ENCODE results near the gene RANBP1. TPM values are rescaled to one million over a fixed set of nuclear protein-coding genes. Genes with fewer than 3 reads are reported as not detected.

Gene RANBP1
- total RNA-seq, 4 donors from 2014 or later, result 135 to 238 (median 176) TPM

GRCh38 chr22:20130319-20130718 is 14.4 kb downstream of the RANBP1 start:
- Histone ChIP-seq H3K27ac (peak overlapping the region; percentile 94 to 100 (median 95)), H3K9me3 (no peaks in the 10 kb centered on the region), H3K36me3 (peaks cover 0 to 29% (median 6%) of the 10 kb centered on the region in 3 donors), H3K27me3 (no peaks in the 10 kb centered on the region), H3K4me3 (peak overlapping the region in 2 of 4 donors; percentile 93 to 97), H3K4me1 (peaks cover 0 to 47% (median 26%) of the 10 kb centered on the region in 4 donors)
- WGBS, 2 donors, result 60 to 69% methylated on average over 1 to 3 of the region's 3 CpGs
- TF ChIP-seq CTCF (IDR thresholded peaks at IDR 0.05) (no peak), EP300 (IDR thresholded peaks at IDR 0.05) (no peak), POLR2A (IDR thresholded peaks at IDR 0.05) (no peak)
- DNase-seq (ENCODE audit: low spot score in 2 of 2), result no peak

GRCh38 chr22:20130731-20131596 is 15.1 kb downstream of the RANBP1 start:
- peak; percentile 70 to 79 for DNase-seq (ENCODE audit: low spot score in 2 of 2)
- 3 to 5% methylated on average over 7 to 37 of the region's 70 CpGs for WGBS, 2 donors
- H3K36me3 ChIP-seq, result peaks cover 0 to 22% (median 1%) of the 10 kb centered on the region in 3 donors
- H3K27me3 ChIP-seq, result no peaks in the 10 kb centered on the region
- peak overlapping the region; percentile 80 to 99 (median 95) for H3K4me3 ChIP-seq
- no peaks in the 10 kb centered on the region for H3K9me3 ChIP-seq
- H3K27ac ChIP-seq, result peak overlapping the region; percentile 94 to 100 (median 95)
- TF ChIP-seq EP300 (IDR thresholded peaks at IDR 0.05) (peak in 1 of 2 donors; percentile 65), POLR2A (IDR thresholded peaks at IDR 0.05) (no peak), CTCF (IDR thresholded peaks at IDR 0.05) (peak in 1 of 5 experiments; percentile 21)
- peaks cover 0 to 53% (median 32%) of the 10 kb centered on the region in 4 donors for H3K4me1 ChIP-seq

- Histone ChIP-seq H3K9me3 (no peaks in the 10 kb centered on the region), H3K4me1 (peaks cover 0 to 59% (median 37%) of the 10 kb centered on the region in 4 donors), H3K36me3 (peaks cover 0 to 17% (median 0%) of the 10 kb centered on the region in 3 donors), H3K27ac (peak within 1 kb of the TSS; percentile 94 to 100 (median 95)), H3K4me3 (peak within 1 kb of the TSS; percentile 80 to 99 (median 95)), H3K27me3 (no peaks in the 10 kb centered on the region)
- 0% methylated on average over 20 of the region's 43 CpGs; no CpG with 5 or more reads in 1 of the 2 donors for WGBS, 2 donors
- TF ChIP-seq EP300 (IDR thresholded peaks at IDR 0.05), result no peak
- no peak for TF ChIP-seq CTCF (IDR thresholded peaks at IDR 0.05)
- TF ChIP-seq POLR2A (IDR thresholded peaks at IDR 0.05), result no peak
- no peak for DNase-seq (ENCODE audit: low spot score in 2 of 2)
Observed at GRCh38 chr22:20131597-20131858, 15.6 kb downstream of the RANBP1 start, which contains the start of gene ZDHHC8. Gene ZDHHC8 (plus strand): TSS chr22:20131804. CDS start chr22:20131948, 144 bp downstream.

- WGBS, 2 donors, result 0% methylated on average over 18 to 35 of the region's 72 CpGs
- H3K27me3 ChIP-seq, result no peaks in the 10 kb centered on the region
- TF ChIP-seq CTCF (IDR thresholded peaks at IDR 0.05) (no peak), EP300 (IDR thresholded peaks at IDR 0.05) (no peak), POLR2A (IDR thresholded peaks at IDR 0.05) (no peak)
- no peak for DNase-seq (ENCODE audit: low spot score in 2 of 2)
- H3K36me3 ChIP-seq, result peaks cover 0 to 11% (median 0%) of the 10 kb centered on the region in 3 donors
- H3K9me3 ChIP-seq, result no peaks in the 10 kb centered on the region
- H3K27ac ChIP-seq, result peak overlapping the region; percentile 66 to 94 (median 80)
- peak overlapping the region; percentile 80 to 99 (median 90) for H3K4me3 ChIP-seq
- H3K4me1 ChIP-seq, result peaks cover 0 to 64% (median 42%) of the 10 kb centered on the region in 4 donors
Observed at GRCh38 chr22:20131859-20132685, 16.2 kb downstream of the RANBP1 start.

Data from tibial nerve (tissue), 4 donors.